ENCODE results near the gene EML6.

EML6 gene

GRCh38 chr2:54809819-54810218 is 86.4 kb downstream of the EML6 start:
- H3K27me3 ChIP-seq (ENCODE audit: insufficient read depth, low read length, poor library complexity, severe bottlenecking): no peaks in the 10 kb centered on the region
- no peak overlapping the region for H3K9ac ChIP-seq (ENCODE audit: low read depth, low read length, poor library complexity, severe bottlenecking)
- no peak overlapping the region for H2AFZ ChIP-seq (ENCODE audit: low read length)
- H3F3A ChIP-seq (ENCODE audit: low read depth): no peaks in the 10 kb centered on the region
- H3K4me3 ChIP-seq (ENCODE audit: low read length, poor library complexity, severe bottlenecking): no peak overlapping the region
- TF ChIP-seq EZH2phosphoT487 (IDR thresholded peaks at IDR 0.05; ENCODE audit: borderline replicate concordance): no peak
- TF ChIP-seq, protein P1, sequence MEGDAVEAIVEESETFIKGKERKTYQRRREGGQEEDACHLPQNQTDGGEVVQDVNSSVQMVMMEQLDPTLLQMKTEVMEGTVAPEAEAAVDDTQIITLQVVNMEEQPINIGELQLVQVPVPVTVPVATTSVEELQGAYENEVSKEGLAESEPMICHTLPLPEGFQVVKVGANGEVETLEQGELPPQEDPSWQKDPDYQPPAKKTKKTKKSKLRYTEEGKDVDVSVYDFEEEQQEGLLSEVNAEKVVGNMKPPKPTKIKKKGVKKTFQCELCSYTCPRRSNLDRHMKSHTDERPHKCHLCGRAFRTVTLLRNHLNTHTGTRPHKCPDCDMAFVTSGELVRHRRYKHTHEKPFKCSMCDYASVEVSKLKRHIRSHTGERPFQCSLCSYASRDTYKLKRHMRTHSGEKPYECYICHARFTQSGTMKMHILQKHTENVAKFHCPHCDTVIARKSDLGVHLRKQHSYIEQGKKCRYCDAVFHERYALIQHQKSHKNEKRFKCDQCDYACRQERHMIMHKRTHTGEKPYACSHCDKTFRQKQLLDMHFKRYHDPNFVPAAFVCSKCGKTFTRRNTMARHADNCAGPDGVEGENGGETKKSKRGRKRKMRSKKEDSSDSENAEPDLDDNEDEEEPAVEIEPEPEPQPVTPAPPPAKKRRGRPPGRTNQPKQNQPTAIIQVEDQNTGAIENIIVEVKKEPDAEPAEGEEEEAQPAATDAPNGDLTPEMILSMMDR (conservative IDR thresholded peaks at IDR 0.05; ENCODE audit: low read length): no peak
- no peaks in the 10 kb centered on the region for H3K9me3 ChIP-seq (ENCODE audit: insufficient read depth, low read depth, low read length)
- no peaks in the 10 kb centered on the region for H4K20me1 ChIP-seq (ENCODE audit: insufficient read depth, low read length, poor library complexity, severe bottlenecking)
- H3K4me2 ChIP-seq (ENCODE audit: low read depth, low read length, poor library complexity, severe bottlenecking): no peak overlapping the region
- no peaks in the 10 kb centered on the region for H3K9me2 ChIP-seq (replicated peaks; ENCODE audit: low read depth, low read length)
- H3K79me2 ChIP-seq (ENCODE audit: insufficient read depth, low read length): no peaks in the 10 kb centered on the region
- H3K4me1 ChIP-seq (ENCODE audit: insufficient read depth, low read length, poor library complexity, severe bottlenecking): peaks cover 7% of the 10 kb centered on the region
- no peaks in the 10 kb centered on the region for H3K36me3 ChIP-seq (ENCODE audit: insufficient read depth, low read length)

DNA sequence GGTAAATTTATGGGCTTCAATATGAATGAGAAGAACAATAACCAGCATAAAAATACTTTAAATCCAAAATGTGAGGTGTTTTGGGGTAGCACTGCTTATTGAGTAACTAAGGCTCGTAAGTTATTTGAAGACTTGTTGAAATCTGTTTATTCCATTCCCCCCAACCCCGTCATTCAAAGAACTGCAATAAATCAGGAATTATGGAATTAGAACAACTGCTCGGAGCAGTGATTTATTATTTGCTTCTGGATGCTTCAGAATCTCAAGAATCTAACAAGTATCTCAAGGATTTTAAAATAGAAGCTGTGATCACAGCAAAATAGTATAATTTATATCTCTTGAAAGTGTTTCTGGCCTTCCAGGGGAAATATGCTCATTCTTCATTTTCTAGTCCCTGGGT is 86.8 kb downstream of the EML6 start:
- Histone ChIP-seq H3K4me3 (ENCODE audit: low read length, poor library complexity, severe bottlenecking) (no peak overlapping the region), H4K20me1 (ENCODE audit: insufficient read depth, low read length, poor library complexity, severe bottlenecking) (no peaks in the 10 kb centered on the region), H3K4me2 (ENCODE audit: low read depth, low read length, poor library complexity, severe bottlenecking) (no peak overlapping the region), H3K9me3 (ENCODE audit: insufficient read depth, low read depth, low read length) (no peaks in the 10 kb centered on the region), H3K36me3 (ENCODE audit: insufficient read depth, low read length) (no peaks in the 10 kb centered on the region), H3K9me2 (replicated peaks; ENCODE audit: low read depth, low read length) (no peaks in the 10 kb centered on the region), H3K4me1 (ENCODE audit: insufficient read depth, low read length, poor library complexity, severe bottlenecking) (peaks cover 9% of the 10 kb centered on the region), H3K79me2 (ENCODE audit: insufficient read depth, low read length) (no peaks in the 10 kb centered on the region), H3K27me3 (ENCODE audit: insufficient read depth, low read length, poor library complexity, severe bottlenecking) (no peaks in the 10 kb centered on the region), H3F3A (ENCODE audit: low read depth) (no peaks in the 10 kb centered on the region), H2AFZ (ENCODE audit: low read length) (no peak overlapping the region), H3K9ac (ENCODE audit: low read depth, low read length, poor library complexity, severe bottlenecking) (no peak overlapping the region)
- TF ChIP-seq, protein P1 (conservative IDR thresholded peaks at IDR 0.05; ENCODE audit: low read length): no peak
- no peak for TF ChIP-seq EZH2phosphoT487 (IDR thresholded peaks at IDR 0.05; ENCODE audit: borderline replicate concordance)

- Histone ChIP-seq H3F3A (ENCODE audit: low read depth) (no peaks in the 10 kb centered on the region), H3K4me3 (ENCODE audit: low read length, poor library complexity, severe bottlenecking) (no peak overlapping the region), H3K79me2 (ENCODE audit: insufficient read depth, low read length) (no peaks in the 10 kb centered on the region), H2AFZ (ENCODE audit: low read length) (no peak overlapping the region), H3K27me3 (ENCODE audit: insufficient read depth, low read length, poor library complexity, severe bottlenecking) (no peaks in the 10 kb centered on the region), H3K9ac (ENCODE audit: low read depth, low read length, poor library complexity, severe bottlenecking) (no peak overlapping the region), H4K20me1 (ENCODE audit: insufficient read depth, low read length, poor library complexity, severe bottlenecking) (no peaks in the 10 kb centered on the region), H3K4me1 (ENCODE audit: insufficient read depth, low read length, poor library complexity, severe bottlenecking) (peaks cover 9% of the 10 kb centered on the region), H3K36me3 (ENCODE audit: insufficient read depth, low read length) (no peaks in the 10 kb centered on the region), H3K9me3 (ENCODE audit: insufficient read depth, low read depth, low read length) (no peaks in the 10 kb centered on the region), H3K9me2 (replicated peaks; ENCODE audit: low read depth, low read length) (no peaks in the 10 kb centered on the region), H3K4me2 (ENCODE audit: low read depth, low read length, poor library complexity, severe bottlenecking) (no peak overlapping the region)
- TF ChIP-seq, protein P1 (conservative IDR thresholded peaks at IDR 0.05; ENCODE audit: low read length): no peak
- no peak for TF ChIP-seq EZH2phosphoT487 (IDR thresholded peaks at IDR 0.05; ENCODE audit: borderline replicate concordance)
These were observed 90.1 kb downstream of the EML6 start for GRCh38 chr2:54813584-54813983.
